DND-41 (cell line): ENCODE results near the gene LCN9.

Experiments
- CTCF ChIP-seq: IDR thresholded peaks from 2 replicates; pipeline ENCODE4 v1.5.1; 2012; ENCODE audit warnings: borderline replicate concordance, low read length, moderate library complexity, mild to moderate bottlenecking; ENCODE audit not compliant: poor library complexity, severe bottlenecking; ENCODE audit errors: extremely low read depth
- EZH2 ChIP-seq: IDR thresholded peaks from 3 replicates; pipeline ENCODE4 v1.6.1; 2012; ENCODE audit warnings: borderline replicate concordance, low read depth, mild to moderate bottlenecking, moderate library complexity, low read length, inconsistent platforms; ENCODE audit not compliant: severe bottlenecking

- TF ChIP-seq CTCF (no peak), EZH2 (no peak)
These were observed 30.2 kb downstream of the LCN9 start for GRCh38 chr9:135693265-135693664.
